BJ (cell line): ENCODE data around the gene TPRX2. TPM values are rescaled to one million over a fixed set of nuclear protein-coding genes. Genes with fewer than 3 reads are reported as not detected.
"Not testable (repeated sequence)": the region's sequence is repeated elsewhere in the genome, so short reads cannot be mapped to it uniquely, and the experiment has no call there.

Source experiments
- CTCF ChIA-PET: fragments of 350-600 bp; formaldehyde crosslinking; extraction: SDS; loops from one replicate; lab custom pipeline; 2021; ENCODE audit warnings: antibody characterized with exemption, inconsistent platforms; lab: Yijun Ruan, JAX
- POLR2A ChIA-PET: fragments of 300-600 bp; sonication (Branson Sonifier 250); formaldehyde crosslinking; extraction: SDS; loops from one replicate; lab custom pipeline; 2021; ENCODE audit warnings: antibody characterized with exemption; lab: Charles Lee
- DNase-seq: peaks from one replicate; pipeline ENCODE4 v3.0.0-alpha.2; 2011; ENCODE audit warnings: low read depth
- H3K27me3 ChIP-seq: 2 replicates; pipeline ENCODE4 v1.6.0; 2011; ENCODE audit warnings: low read length; ENCODE audit not compliant: control insufficient read depth, insufficient read depth
- H3K36me3 ChIP-seq: 2 replicates; pipeline ENCODE4 v1.5.1; 2011; ENCODE audit warnings: low read length; ENCODE audit not compliant: control insufficient read depth, insufficient read depth
- H3K4me3 ChIP-seq: 2 replicates; pipeline ENCODE4 v1.5.1; 2011; ENCODE audit warnings: low read depth, mild to moderate bottlenecking, control low read depth, low read length
- CTCF ChIP-seq: IDR thresholded peaks from 2 replicates; pipeline ENCODE4 v1.5.1; 2011; ENCODE audit warnings: low read depth, mild to moderate bottlenecking, control low read depth, inconsistent platforms, low read length, moderate library complexity; ENCODE audit not compliant: insufficient read depth
- polyA plus RNA-seq: library from polyadenylated mRNA; depleted of rRNA; stranded (reverse); fragments of >200 nt; gene quantifications from 2 replicates; pipeline ENCODE4 v1.2.3, GENCODE V29; 2011

Gene TPRX2
- polyA plus RNA-seq, 1 experiment, result not detected

- Histone ChIP-seq H3K27me3 (peaks cover 12% of the 10 kb centered on the region), H3K36me3 (no peaks in the 10 kb centered on the region), H3K4me3 (no peak overlapping the region)
- CTCF ChIA-PET, result interaction anchor here (0.9 to 3.1 kb wide), 3 partner anchors 15 to 20 kb away, joined by 4 to 14 read pairs (median 6); no protein-coding TSS in a partner anchor
- POLR2A ChIA-PET, result no interaction called here
- no peak for DNase-seq
- TF ChIP-seq CTCF, result peak; percentile 42
Observed at GRCh38 chr19:47848823-47849473, 10.1 kb upstream of the TPRX2 start.

- ChIA-PET CTCF (interaction anchor here (0.9 to 1.9 kb wide), 4 partner anchors 10 to 16 kb away, joined by 3 to 8 read pairs (median 4); no protein-coding TSS in a partner anchor), POLR2A (no interaction called here)
- no peak for TF ChIP-seq CTCF
- no peaks in the 10 kb centered on the region for H3K36me3 ChIP-seq
- H3K27me3 ChIP-seq, result peaks cover 12% of the 10 kb centered on the region
- DNase-seq, result no peak
- no peak overlapping the region for H3K4me3 ChIP-seq
Observed at GRCh38 chr19:47853003-47853402, 6.0 kb upstream of the TPRX2 start.

GRCh38 chr19:47854459-47854858, 4.6 kb upstream of the TPRX2 start:
- TF ChIP-seq CTCF, result no peak
- POLR2A ChIA-PET, result no interaction called here
- peaks cover 6% of the 10 kb centered on the region; the same call in 1 of the 2 replicates for H3K27me3 ChIP-seq
- CTCF ChIA-PET, result interaction anchor here (1.2 to 2.0 kb wide), 2 partner anchors 9 to 14 kb away, joined by 5 to 6 read pairs; no protein-coding TSS in a partner anchor
- no peaks in the 10 kb centered on the region for H3K36me3 ChIP-seq
- H3K4me3 ChIP-seq, result no peak overlapping the region
- DNase-seq, result no peak

- H3K4me3 ChIP-seq, CTCF ChIA-PET, POLR2A ChIA-PET, DNase-seq, H3K36me3 ChIP-seq, H3K27me3 ChIP-seq: not testable (repeated sequence)
Observed at GRCh38 chr19:47858231-47858630, 804 bp upstream of the TPRX2 start.

GRCh38 chr19:47859838-47860237, 803 bp downstream of the TPRX2 start:
- POLR2A ChIA-PET, H3K4me3 ChIP-seq, H3K36me3 ChIP-seq, H3K27me3 ChIP-seq, CTCF ChIA-PET, DNase-seq: not testable (repeated sequence)

- no peaks in the 10 kb centered on the region for H3K27me3 ChIP-seq
Observed at GRCh38 chr19:47860602-47861297, 1.7 kb downstream of the TPRX2 start.

More at GRCh38 chr19:47860602-47861297, 1.7 kb downstream of the TPRX2 start:
- ChIA-PET CTCF (interaction anchor here (1.2 kb wide), 1 partner anchor 70 kb away, joined by 3 read pairs; no protein-coding TSS in a partner anchor), POLR2A (no interaction called here)
- DNase-seq, result no peak
- TF ChIP-seq CTCF, result no peak
- Histone ChIP-seq H3K4me3 (no peak overlapping the region), H3K36me3 (no peaks in the 10 kb centered on the region)
